ENCODE results near the gene TNIK. TPM values are rescaled to one million over a fixed set of nuclear protein-coding genes. Genes with fewer than 3 reads are reported as not detected.

The TNIK gene
- total and polyA plus RNA-seq, 2 of the 13 experiments (the other 11 are each of a cell fraction or from before 2014, with no cell fraction given), result 0.15 to 0.22 TPM

DNA sequence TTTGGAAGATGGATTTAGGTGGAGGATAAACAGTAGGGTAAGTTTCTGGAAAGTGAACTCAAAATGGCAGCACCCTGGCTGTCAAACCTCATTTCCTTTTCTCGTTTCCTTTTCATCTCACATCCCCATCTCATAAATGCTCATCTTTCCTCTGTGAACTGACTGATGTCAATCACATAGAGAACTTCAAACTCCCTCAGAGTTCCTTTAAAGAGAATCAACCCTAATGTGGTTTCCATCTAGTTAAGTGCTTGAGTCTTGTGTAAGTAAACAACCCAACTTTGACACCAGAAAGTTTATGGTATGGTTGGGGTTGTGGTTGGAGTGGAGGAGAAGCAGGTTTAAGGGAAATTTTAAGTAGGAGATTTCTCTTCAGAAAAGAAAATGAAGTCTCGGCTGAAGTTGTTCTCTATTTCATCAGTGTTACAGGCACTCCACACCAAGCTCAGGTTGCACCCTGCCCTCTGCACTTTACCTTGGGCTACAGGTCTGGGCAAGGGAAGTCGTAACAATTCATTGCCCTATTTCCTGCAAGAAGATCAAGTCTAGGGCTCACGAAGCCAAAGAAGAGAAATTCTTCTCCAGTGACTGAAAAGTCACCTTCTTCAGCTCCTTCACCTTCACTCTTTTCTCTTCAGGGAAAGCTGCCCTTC is 34.4 kb upstream of the TNIK start:
- Histone ChIP-seq H4K20me1 (ENCODE audit: insufficient read depth, low read length) (no peaks in the 10 kb centered on the region), H2AFZ (ENCODE audit: low read length) (no peak overlapping the region), H3K4me1 (ENCODE audit: insufficient read depth, low read length) (no peaks in the 10 kb centered on the region), H3K4me2 (ENCODE audit: low read depth, low read length) (no peak overlapping the region), H3K4me3 (replicated peaks in 1 of 3; ENCODE audit: insufficient read depth in 1 of 3, low read depth in 2 of 3, low read length in 3 of 3) (no peak overlapping the region), H3K9me3 (ENCODE audit: low read length) (no peaks in the 10 kb centered on the region), H3K79me2 (ENCODE audit: insufficient read depth, low read length) (no peaks in the 10 kb centered on the region), H3K9ac (ENCODE audit: insufficient read depth, low read depth, low read length) (no peak overlapping the region), H3K27ac (ENCODE audit: extremely low read length, insufficient read depth, low read length) (no peak overlapping the region), H3K36me3 (replicated peaks in 1 of 2; ENCODE audit: control insufficient read depth in 1 of 2, insufficient read depth in 2 of 2, low read length in 2 of 2) (no peaks in the 10 kb centered on the region), H3K27me3 (ENCODE audit: control insufficient read depth in 1 of 2, insufficient read depth in 2 of 2, low read length in 2 of 2) (no peaks in the 10 kb centered on the region; a peak in 1 of 5 replicates)
- ATAC-seq (no peak), FAIRE-seq (no peak), DNase-seq (ENCODE audit: low spot score) (no peak)
- POLR2A ChIA-PET, result no interaction called here
- intact Hi-C loops (cut with micrococcal nuclease; ENCODE audit: unreplicated experiment) (no loop called here), in situ Hi-C loops (cut with HindIII; ENCODE audit: extremely low pct_ligation_motif_present, low pct_unique_long_range_greater_than_20kb) (no loop called here)
- no TSS peak for BruUV-seq (replicated peaks)
- CTCF ChIA-PET (ENCODE audit: low intra/inter-chr PET ratio, low total read pairs), result no interaction called here
- TF ChIP-seq, protein P1, sequence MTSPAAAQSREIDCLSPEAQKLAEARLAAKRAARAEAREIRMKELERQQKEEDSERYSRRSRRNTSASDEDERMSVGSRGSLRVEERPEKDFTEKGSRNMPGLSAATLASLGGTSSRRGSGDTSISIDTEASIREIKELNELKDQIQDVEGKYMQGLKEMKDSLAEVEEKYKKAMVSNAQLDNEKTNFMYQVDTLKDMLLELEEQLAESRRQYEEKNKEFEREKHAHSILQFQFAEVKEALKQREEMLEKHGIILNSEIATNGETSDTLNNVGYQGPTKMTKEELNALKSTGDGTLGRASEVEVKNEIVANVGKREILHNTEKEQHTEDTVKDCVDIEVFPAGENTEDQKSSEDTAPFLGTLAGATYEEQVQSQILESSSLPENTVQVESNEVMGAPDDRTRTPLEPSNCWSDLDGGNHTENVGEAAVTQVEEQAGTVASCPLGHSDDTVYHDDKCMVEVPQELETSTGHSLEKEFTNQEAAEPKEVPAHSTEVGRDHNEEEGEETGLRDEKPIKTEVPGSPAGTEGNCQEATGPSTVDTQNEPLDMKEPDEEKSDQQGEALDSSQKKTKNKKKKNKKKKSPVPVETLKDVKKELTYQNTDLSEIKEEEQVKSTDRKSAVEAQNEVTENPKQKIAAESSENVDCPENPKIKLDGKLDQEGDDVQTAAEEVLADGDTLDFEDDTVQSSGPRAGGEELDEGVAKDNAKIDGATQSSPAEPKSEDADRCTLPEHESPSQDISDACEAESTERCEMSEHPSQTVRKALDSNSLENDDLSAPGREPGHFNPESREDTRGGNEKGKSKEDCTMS (CRISPR knock-in tag; conservative IDR thresholded peaks at IDR 0.05), result no peak
- no peak for TF ChIP-seq MZF1 (CRISPR knock-in tag; IDR thresholded peaks at IDR 0.05; ENCODE audit: borderline replicate concordance)
- TF ChIP-seq ZNF251 (CRISPR knock-in tag; IDR thresholded peaks at IDR 0.05), result no peak
- no peak for TF ChIP-seq ZSCAN21 (CRISPR knock-in tag; IDR thresholded peaks at IDR 0.05; ENCODE audit: borderline replicate concordance)
- no peak for TF ChIP-seq NFE2L1 (CRISPR knock-in tag; IDR thresholded peaks at IDR 0.05; ENCODE audit: borderline replicate concordance)
- no peak for TF ChIP-seq GATAD1 (CRISPR knock-in tag; IDR thresholded peaks at IDR 0.05)
- TF ChIP-seq SMC3 (IDR thresholded peaks at IDR 0.05; ENCODE audit: low read length), result no peak
- 21% methylated on average over 4 of the region's 4 CpGs for WGBS (ENCODE audit: low lambda C conversion rate)

Measured in HepG2 (cell line).